CD4-positive, alpha-beta T cell treated with Interleukin-15 for 1 hour (primary cell): ENCODE data around the gene SF3B2.
"Not testable (repeated sequence)": the region's sequence is repeated elsewhere in the genome, so short reads cannot be mapped to it uniquely, and the experiment has no call there.

Source experiments
- DNase-seq: peaks from one replicate; pipeline ENCODE4 v3.0.0-alpha.2; 2020

The SF3B2 gene

GRCh38 chr11:66080055-66080817 is 28.1 kb downstream of the SF3B2 start:
- DNase-seq, result peak; percentile 72

DNA sequence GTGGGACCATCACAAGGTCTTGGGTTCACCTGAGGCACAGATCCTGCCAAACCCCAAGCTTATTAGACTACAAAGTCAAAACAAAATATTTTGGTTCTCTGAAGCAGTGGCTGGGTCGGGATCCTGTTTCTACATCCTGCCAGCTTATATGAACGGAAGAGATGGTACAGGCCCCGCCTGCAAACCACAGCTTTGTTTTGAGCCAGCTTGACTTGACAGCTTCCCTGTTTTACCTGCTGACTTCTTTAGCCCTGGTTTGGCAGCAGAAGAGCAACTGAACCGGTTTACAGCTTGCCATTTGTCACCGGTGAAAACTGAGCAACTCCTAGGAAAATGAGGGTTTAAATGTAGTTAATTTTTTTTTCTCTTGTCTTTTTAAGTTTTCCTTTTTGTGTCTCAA is 29.3 kb downstream of the SF3B2 start:
- peak; percentile 84 for DNase-seq

DNA sequence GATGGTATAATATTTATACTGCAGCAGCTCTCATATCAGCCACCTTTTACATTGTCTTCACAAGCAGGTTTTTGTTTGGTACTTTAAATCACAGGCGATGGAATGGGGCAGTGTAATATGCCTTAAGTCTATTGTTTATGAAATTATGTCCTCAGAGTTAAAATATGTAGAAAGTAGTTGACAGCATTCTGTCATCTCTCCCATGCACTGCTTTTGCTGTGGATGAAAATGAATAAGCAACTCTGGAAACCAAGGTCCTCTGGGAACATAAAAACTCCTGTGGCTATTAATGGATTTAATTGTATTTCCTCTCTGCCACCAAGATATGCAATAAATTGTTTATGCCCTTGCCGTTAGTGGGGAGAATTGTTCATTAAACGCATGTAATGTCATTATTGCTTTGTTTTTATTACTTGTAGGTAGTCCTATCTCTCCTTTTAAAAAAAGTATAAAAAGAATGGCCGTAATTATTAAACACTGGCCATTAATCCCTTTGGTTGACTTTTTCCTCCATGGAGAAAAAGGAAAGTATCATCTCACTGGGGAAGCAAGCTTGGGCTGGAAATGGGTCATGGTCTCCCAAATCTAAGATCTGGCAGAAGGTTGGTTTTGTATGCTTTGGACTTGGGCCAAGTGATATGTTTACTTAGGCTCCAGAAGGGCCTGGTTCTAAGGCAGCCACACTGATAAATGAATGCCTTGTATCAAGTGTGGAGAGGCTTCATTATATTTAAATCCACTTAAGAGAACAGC is 31.0 kb downstream of the SF3B2 start:
- no peak for DNase-seq

- no peak for DNase-seq
Observed at GRCh38 chr11:66083767-66084166, 31.6 kb downstream of the SF3B2 start.

DNA sequence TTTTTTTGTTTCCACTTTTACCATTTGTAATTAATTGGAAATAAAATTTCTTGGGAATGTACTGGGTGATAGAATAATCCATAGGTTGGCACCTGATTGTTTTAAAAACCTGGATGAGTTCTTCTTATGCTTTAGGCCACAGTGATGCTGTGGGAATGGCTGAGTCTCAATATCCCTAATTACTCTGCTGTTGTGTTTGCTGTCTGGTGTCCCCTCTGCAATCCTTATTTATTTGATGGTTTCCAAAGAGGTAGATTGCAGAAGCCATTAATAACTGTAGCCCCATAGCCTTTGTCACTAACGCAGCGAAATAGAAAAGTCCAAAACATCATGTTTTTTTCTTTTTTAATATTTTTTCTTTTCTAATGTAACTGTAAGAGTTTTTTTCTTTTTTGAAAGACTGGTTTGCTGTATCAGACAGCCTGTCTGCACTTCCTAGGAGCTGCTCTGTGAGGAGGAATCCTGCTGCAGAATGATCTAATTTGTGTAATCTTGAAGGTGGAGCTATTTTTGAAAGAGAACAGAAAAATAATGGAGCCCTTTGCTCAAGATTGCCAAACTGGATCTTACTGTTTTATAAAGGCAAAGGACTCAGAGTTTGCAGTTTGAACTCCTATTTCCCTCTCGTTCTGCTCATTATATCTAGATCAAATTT is 32.8 kb downstream of the SF3B2 start:
- DNase-seq, result no peak

DNA sequence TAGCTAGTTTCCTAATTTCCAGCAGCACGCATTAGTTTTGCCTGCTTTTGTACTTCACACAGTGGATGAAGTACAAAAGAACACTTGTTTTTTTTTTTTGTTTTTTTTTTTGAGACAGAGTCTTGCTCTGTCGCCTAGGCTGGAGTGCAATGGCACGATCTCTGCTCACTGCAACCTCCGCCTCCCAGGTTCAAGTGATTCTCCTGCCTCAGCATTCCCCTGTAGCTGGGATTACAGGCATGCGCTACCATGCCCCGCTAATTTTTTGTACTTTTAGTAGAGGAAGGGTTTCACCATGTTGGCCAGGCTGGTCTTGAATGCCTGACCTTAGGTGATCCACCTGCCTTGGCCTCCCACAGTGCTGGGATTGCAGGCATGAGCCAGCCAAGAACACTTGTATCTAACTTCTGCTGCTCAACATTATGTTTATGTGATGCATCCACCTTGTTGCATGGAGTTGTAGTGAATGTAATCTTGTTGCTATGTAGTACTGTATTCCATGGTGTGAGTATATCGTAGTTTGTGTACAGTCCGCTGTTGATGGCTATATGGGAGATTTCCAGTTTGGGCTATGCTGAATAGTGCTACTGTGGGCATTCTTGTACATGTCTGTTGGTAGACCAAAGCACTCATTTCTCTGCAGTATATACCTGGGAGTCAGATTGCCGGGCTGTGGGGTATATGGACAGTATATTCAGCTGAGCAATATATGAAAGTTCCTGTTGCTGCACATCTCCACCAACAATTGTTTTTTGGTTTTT is 35.2 kb downstream of the SF3B2 start:
- DNase-seq, result no peak

DNA sequence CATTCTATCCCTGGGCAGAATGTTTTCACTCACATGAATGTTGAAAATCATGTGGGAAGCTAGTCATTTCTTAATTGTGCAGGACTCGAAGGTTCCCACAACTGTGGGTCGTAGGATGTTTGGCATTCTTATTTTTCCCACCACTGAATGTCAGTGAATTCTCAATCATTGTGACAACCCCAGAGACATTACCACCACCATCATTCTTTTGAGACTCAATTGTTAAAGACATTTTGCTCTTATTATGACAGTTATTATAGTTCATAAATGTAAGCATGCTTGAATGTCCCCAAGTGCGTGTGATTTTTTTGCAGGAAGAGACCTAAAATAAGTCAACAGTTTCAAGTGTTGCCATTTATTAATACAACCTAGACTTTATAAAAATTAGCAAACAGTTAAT is 36.9 kb downstream of the SF3B2 start:
- no peak for DNase-seq

GRCh38 chr11:66090288-66090687 is 38.1 kb downstream of the SF3B2 start:
- no peak for DNase-seq

GRCh38 chr11:66092125-66092524 is 40.0 kb downstream of the SF3B2 start:
- not testable (repeated sequence) for DNase-seq

DNA sequence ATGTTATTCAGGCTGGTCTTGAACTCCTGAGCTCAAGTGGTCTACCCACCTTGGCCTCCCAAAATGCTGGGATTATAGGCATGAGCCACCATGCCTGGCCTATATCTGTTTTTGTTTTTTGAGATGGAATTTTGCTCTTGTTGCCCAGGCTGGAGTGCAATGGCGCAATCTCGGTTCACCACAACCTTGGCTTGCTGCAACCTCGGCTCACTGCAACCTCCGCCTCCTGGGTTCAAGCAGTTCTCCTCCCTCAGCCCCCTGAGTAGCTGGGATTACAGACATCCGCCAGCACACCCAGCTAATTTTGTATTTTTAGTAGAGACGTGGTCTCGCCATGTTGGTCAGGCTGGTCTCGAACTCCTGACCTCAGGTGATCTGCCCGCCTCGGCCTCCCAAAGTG is 47.6 kb downstream of the SF3B2 start:
- DNase-seq, result not testable (repeated sequence)

DNA sequence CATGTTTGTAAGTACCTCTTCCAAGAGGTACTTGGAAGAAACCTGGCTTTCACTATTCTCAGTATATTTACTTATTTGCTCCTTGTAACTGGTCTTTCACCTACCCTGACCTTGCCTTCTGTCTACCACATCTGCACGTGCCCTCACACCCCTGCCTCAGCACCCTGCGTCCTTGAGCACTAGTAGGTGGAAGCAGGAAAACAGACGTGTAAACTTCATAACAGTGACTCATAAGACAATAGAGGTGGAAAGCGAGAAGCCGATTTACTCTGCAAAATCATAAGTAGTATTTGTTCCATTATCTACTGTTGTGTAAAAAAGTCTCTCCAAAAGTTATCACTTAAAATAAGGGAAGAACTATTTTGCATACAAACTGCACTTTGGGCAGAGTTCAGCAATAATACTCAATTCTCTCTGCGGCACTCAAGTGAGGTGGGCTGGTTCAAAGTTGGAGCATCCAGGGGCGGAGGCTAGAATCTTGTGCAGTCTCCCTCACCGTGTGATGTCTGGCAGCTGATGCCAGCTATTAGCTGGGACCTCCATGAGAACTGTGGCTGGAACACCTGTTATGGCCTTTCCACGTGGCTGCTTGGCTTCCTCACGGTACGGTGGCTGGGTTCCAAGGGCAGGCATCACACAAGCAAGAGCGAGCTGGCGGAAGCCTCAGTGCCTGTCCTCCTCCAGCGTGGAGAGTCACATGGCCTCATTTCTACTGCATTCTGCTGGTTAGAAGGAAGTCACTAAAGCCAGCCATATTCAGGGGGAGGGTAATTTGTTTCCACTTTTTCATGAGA is 48.3 kb downstream of the SF3B2 start:
- peak; percentile 65 for DNase-seq

GRCh38 chr11:66101066-66101464 is 48.9 kb downstream of the SF3B2 start:
- no peak for DNase-seq

DNA sequence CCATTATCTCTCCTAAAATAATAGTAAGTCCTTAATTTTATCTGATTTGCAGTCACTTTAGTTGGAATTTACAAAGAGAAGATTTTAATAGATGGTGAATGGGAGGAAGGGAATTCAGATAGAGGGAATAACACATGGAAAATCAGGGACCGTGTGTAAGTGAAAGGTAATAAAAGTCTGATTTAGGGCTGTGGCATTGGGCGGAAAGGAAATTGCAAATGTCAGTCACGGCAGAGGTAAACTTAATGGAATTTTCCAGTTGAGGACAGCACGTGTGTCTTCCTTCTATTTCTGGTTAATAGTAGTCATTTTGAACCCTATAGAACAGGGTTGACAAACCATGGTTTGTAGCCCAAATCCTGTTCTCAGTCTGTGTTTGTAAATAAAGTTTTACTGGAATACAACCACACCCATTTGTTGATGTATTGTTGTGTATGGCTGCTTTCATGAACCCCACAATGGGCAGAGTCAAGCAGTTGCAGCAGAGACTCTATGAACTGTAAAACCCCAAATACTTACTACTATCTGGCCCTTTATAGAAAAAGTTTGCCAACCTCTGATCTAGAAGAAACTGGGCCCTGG is 52.0 kb downstream of the SF3B2 start:
- DNase-seq, result no peak

- DNase-seq, result no peak
Observed at GRCh38 chr11:66106786-66107599, 54.8 kb downstream of the SF3B2 start.

DNA sequence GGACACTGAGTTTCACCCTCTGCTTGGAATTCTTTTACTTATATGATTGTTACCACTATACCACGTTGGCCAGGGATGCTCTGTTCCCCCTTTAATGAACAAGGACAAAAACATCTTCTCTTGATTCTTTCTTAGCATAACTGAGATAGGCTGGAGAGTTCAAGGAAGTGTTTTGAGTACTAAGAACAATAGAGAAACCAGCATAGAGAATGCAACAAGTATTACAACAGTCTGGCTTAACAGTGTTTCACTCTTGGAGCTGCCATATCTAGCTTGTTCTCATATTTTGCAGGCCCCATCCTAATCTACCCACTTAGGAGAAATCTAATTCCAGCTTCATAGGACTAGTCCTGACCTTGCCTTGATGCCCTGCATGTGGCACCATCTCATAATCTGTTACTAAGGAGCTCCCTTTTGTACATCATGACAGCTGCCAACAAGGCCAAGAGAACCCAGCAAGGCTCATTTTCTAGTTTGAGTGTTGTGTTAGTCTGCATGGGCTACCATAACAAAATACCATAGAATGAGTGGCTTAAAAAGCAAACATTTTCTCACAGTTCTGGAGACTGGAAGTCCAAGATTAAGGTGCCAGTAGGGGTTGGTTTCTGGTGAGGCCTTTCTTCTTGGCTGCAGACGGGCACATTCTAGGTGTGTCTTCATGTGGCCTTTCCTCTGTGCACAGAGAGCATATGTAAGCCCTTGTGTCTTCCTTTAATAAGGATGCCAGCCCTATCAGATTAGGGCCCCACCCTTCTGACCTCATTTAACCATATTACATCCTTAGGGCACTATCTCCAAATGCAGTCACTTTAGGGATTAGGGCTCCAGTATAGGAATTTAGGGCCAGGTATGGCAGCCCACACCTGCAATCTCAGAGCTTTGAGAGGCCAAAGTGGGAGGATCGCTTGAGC is 55.7 kb downstream of the SF3B2 start:
- DNase-seq, result no peak

- DNase-seq, result no peak
Observed at GRCh38 chr11:66109294-66109693, 57.1 kb downstream of the SF3B2 start.

DNA sequence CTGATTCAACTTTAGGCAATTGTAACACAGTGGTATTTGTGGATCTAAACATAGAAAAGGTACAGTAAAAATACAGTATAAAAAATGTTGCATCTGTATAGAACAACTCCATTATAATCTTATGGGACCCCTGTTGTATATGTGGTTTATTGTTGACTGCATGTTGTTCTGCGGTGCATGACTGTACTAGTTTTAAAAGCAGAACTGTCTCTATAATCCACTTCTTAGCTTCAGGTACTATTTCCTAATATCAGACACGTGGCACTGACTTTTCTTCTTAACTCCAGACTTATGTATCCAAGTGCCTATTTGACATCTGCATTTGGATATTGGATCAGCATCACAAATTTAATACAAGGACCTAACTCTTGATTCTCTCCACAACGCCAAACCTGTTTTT is 59.0 kb downstream of the SF3B2 start:
- DNase-seq, result no peak

- no peak for DNase-seq
Observed at GRCh38 chr11:66112041-66112491, 59.9 kb downstream of the SF3B2 start.

GRCh38 chr11:66112601-66113499 is 60.7 kb downstream of the SF3B2 start:
- no peak for DNase-seq
